Karpas-422 (cell line): ENCODE measurements around the gene TMC8. TPM values are rescaled to one million over a fixed set of nuclear protein-coding genes. Genes with fewer than 3 reads are reported as not detected.
A peak's percentile ranks its signal among the peaks of the same experiment; 100 is the strongest.

Source experiments
- DNase-seq: peaks from one replicate; pipeline ENCODE4 v3.0.0-alpha.2; 2015
- H2AFZ ChIP-seq: fragments of 200-600 bp; sonication (generic); 2 replicates; pipeline ENCODE4 v1.6.1; 2014; ENCODE audit warnings: antibody characterized with exemption, low read length, mixed read lengths
- H3K27ac ChIP-seq: fragments of 200-600 bp; sonication (generic); 2 replicates; pipeline ENCODE4 v1.5.1; 2014; ENCODE audit warnings: mild to moderate bottlenecking, low read length, moderate library complexity
- H3K27me3 ChIP-seq: fragments of 200-600 bp; sonication (generic); 2 replicates; pipeline ENCODE4 v1.6.1; 2014; ENCODE audit warnings: low read length, mixed read lengths
- H3K36me3 ChIP-seq: fragments of 200-600 bp; sonication (generic); 2 replicates; pipeline ENCODE4 v1.6.1; 2014; ENCODE audit warnings: low read length, mixed read lengths; ENCODE audit not compliant: insufficient read depth
- H3K4me1 ChIP-seq: fragments of 200-600 bp; sonication (generic); 2 replicates; pipeline ENCODE4 v1.6.1; 2014; ENCODE audit warnings: mild to moderate bottlenecking, low read length, mixed read lengths
- H3K4me2 ChIP-seq: fragments of 200-600 bp; sonication (generic); 2 replicates; pipeline ENCODE4 v1.6.1; 2014; ENCODE audit warnings: low read length, low read depth, mild to moderate bottlenecking; ENCODE audit not compliant: poor library complexity, severe bottlenecking
- H3K4me3 ChIP-seq: fragments of 200-600 bp; sonication (generic); 2 replicates; pipeline ENCODE4 v1.5.1; 2014; ENCODE audit warnings: mild to moderate bottlenecking, antibody characterized with exemption, low read length, mixed read lengths
- H3K79me2 ChIP-seq: fragments of 200-600 bp; sonication (generic); 2 replicates; pipeline ENCODE4 v1.6.1; 2014; ENCODE audit warnings: mild to moderate bottlenecking, low read length, mixed read lengths
- H3K9ac ChIP-seq: fragments of 200-600 bp; sonication (generic); 2 replicates; pipeline ENCODE4 v1.6.0; 2014; ENCODE audit warnings: low read length
- H3K9me2 ChIP-seq: fragments of 200-600 bp; sonication (generic), shearing (Covaris generic); replicated peaks from 2 replicates; pipeline ENCODE4 v1.6.0; 2014; ENCODE audit warnings: mild to moderate bottlenecking, low read length, moderate library complexity; ENCODE audit not compliant: insufficient read depth
- H3K9me3 ChIP-seq: fragments of 300-700, 200-600 bp; sonication (generic); 2 replicates; pipeline ENCODE4 v1.6.1; 2014; ENCODE audit warnings: low read length, mixed read lengths
- H4K20me1 ChIP-seq: fragments of 200-600 bp; sonication (generic); 2 replicates; pipeline ENCODE4 v1.6.1; 2014; ENCODE audit warnings: mild to moderate bottlenecking, antibody characterized with exemption, low read length, low read depth; ENCODE audit not compliant: insufficient read depth
- total RNA-seq: library from RNA; depleted of rRNA; stranded (reverse); fragments of >200 nt; shearing (Covaris generic); gene quantifications from 2 replicates; pipeline ENCODE4 v1.2.3, GENCODE V29; 2014; ENCODE audit warnings: low replicate concordance

Gene TMC8
- total RNA-seq, 1 experiment from 2014 or later: 57.9 TPM

- H3K36me3 ChIP-seq: peaks cover 9% of the 10 kb centered on the region
- H3K9me3 ChIP-seq: no peaks in the 10 kb centered on the region
- H3K4me2 ChIP-seq: no peak overlapping the region
- no peak overlapping the region for H3K9ac ChIP-seq
- no peaks in the 10 kb centered on the region for H3K79me2 ChIP-seq
- H3K4me3 ChIP-seq: no peak overlapping the region
- H4K20me1 ChIP-seq: peaks cover 15% of the 10 kb centered on the region
- H2AFZ ChIP-seq: no peak overlapping the region
- no peak for DNase-seq
- H3K4me1 ChIP-seq: peaks cover 13% of the 10 kb centered on the region
- no peak overlapping the region for H3K27ac ChIP-seq
- no peaks in the 10 kb centered on the region for H3K9me2 ChIP-seq
- H3K27me3 ChIP-seq: no peaks in the 10 kb centered on the region
Measured at GRCh38 chr17:78142119-78142861, 11.7 kb downstream of the TMC8 start.

- H3K9me2 ChIP-seq: no peaks in the 10 kb centered on the region
- H3K4me3 ChIP-seq: no peak overlapping the region
- H3K4me1 ChIP-seq: peaks cover 18% of the 10 kb centered on the region
- H3K9ac ChIP-seq: no peak overlapping the region
- no peak for DNase-seq
- H3K36me3 ChIP-seq: peaks cover 9% of the 10 kb centered on the region
- H3K79me2 ChIP-seq: no peaks in the 10 kb centered on the region
- H4K20me1 ChIP-seq: peaks cover 15% of the 10 kb centered on the region
- no peak overlapping the region for H3K4me2 ChIP-seq
- H3K9me3 ChIP-seq: no peaks in the 10 kb centered on the region
- no peak overlapping the region for H3K27ac ChIP-seq
- H2AFZ ChIP-seq: no peak overlapping the region
- H3K27me3 ChIP-seq: no peaks in the 10 kb centered on the region; the same call in 1 of the 2 replicates
Measured at GRCh38 chr17:78143214-78144146, 12.9 kb downstream of the TMC8 start.

- Histone ChIP-seq H3K27ac (no peak overlapping the region), H3K27me3 (no peaks in the 10 kb centered on the region; the same call in 1 of the 2 replicates), H3K9me2 (no peaks in the 10 kb centered on the region), H2AFZ (no peak overlapping the region), H3K79me2 (no peaks in the 10 kb centered on the region), H3K9ac (no peak overlapping the region), H3K9me3 (no peaks in the 10 kb centered on the region), H4K20me1 (peaks cover 15% of the 10 kb centered on the region), H3K4me3 (no peak overlapping the region), H3K36me3 (peaks cover 9% of the 10 kb centered on the region), H3K4me1 (peaks cover 20% of the 10 kb centered on the region), H3K4me2 (no peak overlapping the region)
- peak; percentile 64 for DNase-seq
Measured at GRCh38 chr17:78144147-78144719, 13.7 kb downstream of the TMC8 start.

GRCh38 chr17:78144736-78145641 lies 14.4 kb downstream of the TMC8 start:
- Histone ChIP-seq H3K27me3 (no peaks in the 10 kb centered on the region; the same call in 1 of the 2 replicates), H3K27ac (no peak overlapping the region), H2AFZ (no peak overlapping the region), H4K20me1 (peaks cover 15% of the 10 kb centered on the region), H3K9me2 (no peaks in the 10 kb centered on the region), H3K9ac (no peak overlapping the region), H3K79me2 (no peaks in the 10 kb centered on the region), H3K4me1 (peaks cover 20% of the 10 kb centered on the region), H3K9me3 (no peaks in the 10 kb centered on the region), H3K36me3 (peaks cover 9% of the 10 kb centered on the region), H3K4me2 (no peak overlapping the region), H3K4me3 (no peak overlapping the region)
- DNase-seq: no peak

- peaks cover 7% of the 10 kb centered on the region for H3K36me3 ChIP-seq
- no peaks in the 10 kb centered on the region for H3K79me2 ChIP-seq
- no peak overlapping the region for H3K9ac ChIP-seq
- no peaks in the 10 kb centered on the region for H3K9me2 ChIP-seq
- H3K27ac ChIP-seq: no peak overlapping the region
- no peaks in the 10 kb centered on the region; the same call in 1 of the 2 replicates for H3K27me3 ChIP-seq
- peaks cover 13% of the 10 kb centered on the region for H4K20me1 ChIP-seq
- no peak overlapping the region for H3K4me3 ChIP-seq
- H2AFZ ChIP-seq: no peak overlapping the region
- no peak for DNase-seq
- no peak overlapping the region for H3K4me2 ChIP-seq
- no peaks in the 10 kb centered on the region for H3K9me3 ChIP-seq
- peaks cover 20% of the 10 kb centered on the region for H3K4me1 ChIP-seq
Measured at GRCh38 chr17:78146471-78146869, 15.9 kb downstream of the TMC8 start.

- Histone ChIP-seq H3K9me3 (no peaks in the 10 kb centered on the region), H3K79me2 (no peaks in the 10 kb centered on the region), H4K20me1 (peaks cover 9% of the 10 kb centered on the region), H3K4me3 (no peak overlapping the region), H3K36me3 (peaks cover 3% of the 10 kb centered on the region), H3K9me2 (no peaks in the 10 kb centered on the region), H3K27ac (no peak overlapping the region), H2AFZ (no peak overlapping the region), H3K4me1 (peaks cover 20% of the 10 kb centered on the region), H3K27me3 (no peaks in the 10 kb centered on the region; the same call in 1 of the 2 replicates), H3K4me2 (peak overlapping the region; percentile 27), H3K9ac (peak overlapping the region; percentile 11)
- no peak for DNase-seq
Measured at GRCh38 chr17:78146881-78147280, 16.3 kb downstream of the TMC8 start.

- H3K4me2 ChIP-seq: peak overlapping the region; percentile 27
- peak overlapping the region; percentile 11; the same call in 1 of the 2 replicates for H2AFZ ChIP-seq
- DNase-seq: peak; percentile 64
- no peaks in the 10 kb centered on the region for H3K9me3 ChIP-seq
- H3K27me3 ChIP-seq: no peaks in the 10 kb centered on the region; the same call in 1 of the 2 replicates
- peak overlapping the region; percentile 11 for H3K9ac ChIP-seq
- H3K36me3 ChIP-seq: no peaks in the 10 kb centered on the region
- H4K20me1 ChIP-seq: peaks cover 3% of the 10 kb centered on the region; the same call in 1 of the 2 replicates
- no peaks in the 10 kb centered on the region for H3K79me2 ChIP-seq
- H3K9me2 ChIP-seq: no peaks in the 10 kb centered on the region
- no peak overlapping the region; the same call in 1 of the 2 replicates for H3K27ac ChIP-seq
- H3K4me1 ChIP-seq: peaks cover 24% of the 10 kb centered on the region
- no peak overlapping the region for H3K4me3 ChIP-seq
Measured at GRCh38 chr17:78147315-78147998, 16.9 kb downstream of the TMC8 start.
